ENCODE data around the gene ATP4A. TPM values are rescaled to one million over a fixed set of nuclear protein-coding genes. Genes with fewer than 3 reads are reported as not detected.

ATP4A gene
- total and polyA plus RNA-seq, 9 of the 15 experiments (the other 6 are each of a cell fraction or from before 2014, with no cell fraction given) = 0.15 TPM; not detected in 8

GRCh38 chr19:35549174-35549788, 14.2 kb downstream of the ATP4A start:
- Histone ChIP-seq H3K36me3 (ENCODE audit: control insufficient read depth, insufficient read depth, low read length) (peaks cover 32% of the 10 kb centered on the region; the same call in 2 of the 3 replicates), H3K9ac (ENCODE audit: insufficient read depth in 1 of 2, low read depth in 2 of 2, low read length in 2 of 2) (no peak overlapping the region), H3K9me1 (ENCODE audit: control insufficient read depth, insufficient read depth, low read length) (peaks cover 6% of the 10 kb centered on the region), H3K27ac (ENCODE audit: extremely low read depth, low read depth, low read length) (no peak overlapping the region), H3K79me2 (ENCODE audit: control insufficient read depth, insufficient read depth, low read length) (peaks cover 26% of the 10 kb centered on the region), H2AFZ (ENCODE audit: low read depth, low read length) (no peak overlapping the region), H4K20me1 (replicated peaks; ENCODE audit: control insufficient read depth, insufficient read depth, low read length) (peaks cover 9% of the 10 kb centered on the region), H3K9me3 (replicated peaks; ENCODE audit: control insufficient read depth, insufficient read depth, low read depth, low read length) (no peaks in the 10 kb centered on the region; the same call in 1 of the 2 replicates), H3K27me3 (ENCODE audit: control insufficient read depth in 2 of 2, insufficient read depth in 2 of 2, low read length in 2 of 2) (no peaks in the 10 kb centered on the region; a peak in 2 of 5 replicates), H3K4me1 (replicated peaks in 1 of 2; ENCODE audit: control insufficient read depth in 2 of 2, insufficient read depth in 2 of 2, low read length in 2 of 2) (peaks cover 14 to 50% of the 10 kb centered on the region in 2 experiments; a peak in 4 of 5 replicates), H3K4me2 (ENCODE audit: insufficient read depth, low read length) (no peak overlapping the region), H3K4me3 (no peak overlapping the region)
- FAIRE-seq = peak; percentile 96
- CTCF ChIA-PET (ENCODE audit: low intra/inter-chr PET ratio) = interaction anchor here (0.6 to 3.6 kb wide), 4 partner anchors 52 to 381 kb away, joined by 3 to 25 read pairs (median 5); partner anchors contain the start of gene KMT2B
- peak; percentile 60 for ATAC-seq
- intact Hi-C loops (cut with micrococcal nuclease) (no loop called here), in situ Hi-C loops (cut with MboI) (no loop called here)
- POLR2A ChIA-PET = no interaction called here
- 2% methylated on average over 5 of the region's 6 CpGs for WGBS (ENCODE audit: insufficient coverage, low coverage, missing lambda C conversion rate)
- BruUV-seq (replicated peaks) = no TSS peak
- DNase-seq (ENCODE audit: extremely low read depth in 1 of 4, low spot score in 3 of 4) = peak; percentile 65 to 84 (median 74)
- TF ChIP-seq NR2F6 (CRISPR knock-in tag; IDR thresholded peaks at IDR 0.05) (no peak), SMAD1 (IDR thresholded peaks at IDR 0.05; ENCODE audit: low read depth, low read length, partially characterized antibody) (no peak), RAD21 (CRISPR knock-in tag; conservative IDR thresholded peaks at IDR 0.05 in 1 of 2, IDR thresholded peaks at IDR 0.05 in 1 of 2) (peak; percentile 46 to 70), ILK (tag; IDR thresholded peaks at IDR 0.05; ENCODE audit: borderline replicate concordance, low read depth) (no peak), JUND (IDR thresholded peaks at IDR 0.05; ENCODE audit: borderline replicate concordance, low read depth, low read length) (0 out of 2 replicates have a peak, but pooled peaks have one; percentile 17), JUND (tag; IDR thresholded peaks at IDR 0.05; ENCODE audit: borderline replicate concordance, low read depth, low read length) (no peak), ZBTB11 (CRISPR knock-in tag; IDR thresholded peaks at IDR 0.05) (no peak), NCOA1 (IDR thresholded peaks at IDR 0.05; ENCODE audit: low read depth) (no peak), SMAD3 (CRISPR knock-in tag; conservative IDR thresholded peaks at IDR 0.05) (no peak), SMC3 (conservative IDR thresholded peaks at IDR 0.05; ENCODE audit: insufficient read depth, low read depth, low read length) (peak; percentile 64; the same call in 1 of the 2 replicates), CBFA2T3 (IDR thresholded peaks at IDR 0.05) (no peak), CHD4 (IDR thresholded peaks at IDR 0.05; ENCODE audit: insufficient read depth, insufficient replicate concordance, low read depth, low read length, poor library complexity, severe bottlenecking) (no peak), SFPQ (IDR thresholded peaks at IDR 0.05; ENCODE audit: low read depth, low read length) (no peak), LCOR (CRISPR knock-in tag; IDR thresholded peaks at IDR 0.05) (no peak), ZC3H4 (CRISPR knock-in tag; IDR thresholded peaks at IDR 0.05; ENCODE audit: borderline replicate concordance) (no peak), GTF2E2 (tag; IDR thresholded peaks at IDR 0.05) (no peak)

All from K562 (cell line).